Sigmoid colon (tissue), 7 donors: ENCODE data around the gene RABGAP1L. TPM values are rescaled to one million over a fixed set of nuclear protein-coding genes. Genes with fewer than 3 reads are reported as not detected.
"Not testable (repeated sequence)": the region's sequence is repeated elsewhere in the genome, so short reads cannot be mapped to it uniquely, and the experiment has no call there.

Source experiments
- DNase-seq: peaks from one replicate; pipeline ENCODE4 v3.0.0-alpha.2; 2019
- H3K27ac ChIP-seq, 4 donors: fragments of 200-600 bp; sonication (generic); one replicate each; pipeline ENCODE4 v1.5.1; 2016 to 2019; ENCODE audit warnings: mild to moderate bottlenecking in 1 of 4
- H3K27me3 ChIP-seq, 3 donors: fragments of 200-600 bp; sonication (generic); one replicate each; pipeline ENCODE4 v1.5.1; 2019; ENCODE audit warnings: mild to moderate bottlenecking in 1 of 3
- H3K36me3 ChIP-seq, 4 donors: fragments of 200-600 bp; sonication (generic); one replicate each; pipeline ENCODE4 v1.5.1; 2016 to 2019
- H3K4me1 ChIP-seq, 4 donors: fragments of 200-600 bp; sonication (generic); one replicate each; pipeline ENCODE4 v1.5.1; 2017 to 2019
- H3K4me3 ChIP-seq, 4 donors: fragments of 200-600 bp; sonication (generic); one replicate each; pipeline ENCODE4 v1.5.1; 2017 to 2019; ENCODE audit warnings: mild to moderate bottlenecking in 2 of 4, moderate library complexity in 1 of 4
- H3K9me3 ChIP-seq, 4 donors: fragments of 200-600 bp in 3 of 4; sonication (generic) in 3 of 4; one replicate each; pipeline versions ENCODE4 v1.5.1 to v1.6.1; 2013 to 2019
- CTCF ChIP-seq, 4 experiments: fragments of 450-650 bp in 3 of 4; fragments of 200-600 bp in 1 of 4; IDR thresholded peaks; one replicate each; pipeline ENCODE4 v1.5.1; 2016 to 2019; ENCODE audit warnings: antibody characterized with exemption in 4 of 4, mild to moderate bottlenecking in 3 of 4, moderate library complexity in 2 of 4
- EP300 ChIP-seq, 4 donors: sonication (generic); formaldehyde crosslinking; IDR thresholded peaks; one replicate each; pipeline ENCODE4 v1.6.1; 2017; ENCODE audit warnings: antibody characterized with exemption in 4 of 4
- POLR2A ChIP-seq, 2 donors: fragments of 450-650 bp; IDR thresholded peaks; one replicate each; pipeline ENCODE4 v1.6.1; 2016; ENCODE audit warnings: antibody characterized with exemption in 2 of 2, mild to moderate bottlenecking in 2 of 2, moderate library complexity in 2 of 2
- POLR2AphosphoS5 ChIP-seq, 4 donors: sonication (generic); formaldehyde crosslinking; IDR thresholded peaks; one replicate each; pipeline ENCODE4 v1.6.1; 2017; ENCODE audit warnings: antibody characterized with exemption in 4 of 4
- WGBS, 2 donors: extraction: QIAGEN DNeasy Blood & Tissue Kit; methylation state at CpG; one replicate each; pipeline ENCODE4 v1.1.7; 2013; 5-methylcytosine and 5-hydroxymethylcytosine counted together
- intact Hi-C: fragments of 100-400 bp; cut with DNase I; formaldehyde crosslinking; loops from one replicate; pipeline ENCODE4 v1.15.1; 2023
- polyA plus RNA-seq, 3 donors: library from polyadenylated mRNA; stranded (reverse); fragments of 200-250 nt; gene quantifications; one replicate each; pipeline ENCODE4 v1.2.3, GENCODE V29; 2013
- total RNA-seq, 4 donors: library from RNA; depleted of rRNA; stranded (reverse); fragments of >200 nt; gene quantifications; one replicate each; pipeline ENCODE4 v1.1.0, GENCODE V29; 2016
- donor health status: healthy with polysubstance abuse.
- donor health status: Bipolar disorder and iron deficiency.
- donor health status: healthy.

RABGAP1L gene
- total and polyA plus RNA-seq, 7 donors = 25.2 to 42.9 (median 35.4) TPM

GRCh38 chr1:174131032-174131638, 28.2 kb upstream of the RABGAP1L start:
- intact Hi-C loops = no loop called here
- H3K4me3 ChIP-seq = no peak overlapping the region
- no peaks in the 10 kb centered on the region for H3K36me3 ChIP-seq
- TF ChIP-seq POLR2A (IDR thresholded peaks at IDR 0.05) = no peak
- 81 to 82% methylated on average over 6 of the region's 6 CpGs for WGBS, 2 donors
- peaks cover 0 to 2% (median 0%) of the 10 kb centered on the region in 4 donors for H3K9me3 ChIP-seq
- no peaks in the 10 kb centered on the region for H3K4me1 ChIP-seq
- no peaks in the 10 kb centered on the region for H3K27me3 ChIP-seq
- H3K27ac ChIP-seq = no peak overlapping the region
- no peak for DNase-seq

- 78 to 93% methylated on average over 3 of the region's 3 CpGs for WGBS, 2 donors
- H3K27ac ChIP-seq = no peak overlapping the region
- H3K4me3 ChIP-seq = no peak overlapping the region
- no peaks in the 10 kb centered on the region for H3K4me1 ChIP-seq
- DNase-seq = no peak
- intact Hi-C loops = no loop called here
- H3K36me3 ChIP-seq = no peaks in the 10 kb centered on the region
- TF ChIP-seq CTCF (IDR thresholded peaks at IDR 0.05) = no peak
- no peak for TF ChIP-seq POLR2A (IDR thresholded peaks at IDR 0.05)
- TF ChIP-seq EP300 (IDR thresholded peaks at IDR 0.05) = no peak
- TF ChIP-seq POLR2AphosphoS5 (IDR thresholded peaks at IDR 0.05) = no peak
- no peaks in the 10 kb centered on the region for H3K27me3 ChIP-seq
- no peaks in the 10 kb centered on the region for H3K9me3 ChIP-seq
Measured at GRCh38 chr1:174134003-174134659, 25.2 kb upstream of the RABGAP1L start.

- no peak for DNase-seq
- Histone ChIP-seq H3K27ac (no peak overlapping the region), H3K4me3 (no peak overlapping the region), H3K27me3 (no peaks in the 10 kb centered on the region), H3K36me3 (no peaks in the 10 kb centered on the region), H3K4me1 (no peaks in the 10 kb centered on the region), H3K9me3 (no peaks in the 10 kb centered on the region)
- 16 to 54% methylated on average over 2 of the region's 2 CpGs for WGBS, 2 donors
- intact Hi-C loops = no loop called here
- no peak for TF ChIP-seq POLR2AphosphoS5 (IDR thresholded peaks at IDR 0.05)
- TF ChIP-seq EP300 (IDR thresholded peaks at IDR 0.05) = no peak
- TF ChIP-seq POLR2A (IDR thresholded peaks at IDR 0.05) = no peak
- no peak for TF ChIP-seq CTCF (IDR thresholded peaks at IDR 0.05)
Measured at GRCh38 chr1:174135211-174135610, 24.1 kb upstream of the RABGAP1L start.

GRCh38 chr1:174136714-174137113, 22.6 kb upstream of the RABGAP1L start:
- no peak overlapping the region for H3K4me3 ChIP-seq
- TF ChIP-seq POLR2AphosphoS5 (IDR thresholded peaks at IDR 0.05) (no peak), POLR2A (IDR thresholded peaks at IDR 0.05) (no peak), EP300 (IDR thresholded peaks at IDR 0.05) (no peak), CTCF (IDR thresholded peaks at IDR 0.05) (no peak)
- H3K9me3 ChIP-seq = no peaks in the 10 kb centered on the region
- no peaks in the 10 kb centered on the region for H3K36me3 ChIP-seq
- H3K27ac ChIP-seq = no peak overlapping the region
- WGBS, 2 donors = 85 to 87% methylated on average over 1 of the region's 1 CpG
- intact Hi-C loops = no loop called here
- H3K4me1 ChIP-seq = no peaks in the 10 kb centered on the region
- no peaks in the 10 kb centered on the region for H3K27me3 ChIP-seq
- no peak for DNase-seq

- TF ChIP-seq EP300 (IDR thresholded peaks at IDR 0.05) = no peak
- no peak for TF ChIP-seq POLR2AphosphoS5 (IDR thresholded peaks at IDR 0.05)
- no peak for TF ChIP-seq CTCF (IDR thresholded peaks at IDR 0.05)
- no peak for TF ChIP-seq POLR2A (IDR thresholded peaks at IDR 0.05)
- Histone ChIP-seq H3K4me3 (no peak overlapping the region), H3K4me1 (no peaks in the 10 kb centered on the region), H3K9me3 (peaks cover 0 to 5% (median 2%) of the 10 kb centered on the region in 4 donors), H3K27ac (no peak overlapping the region), H3K27me3 (no peaks in the 10 kb centered on the region), H3K36me3 (no peaks in the 10 kb centered on the region)
- intact Hi-C loops = no loop called here
- 92 to 93% methylated on average over 5 of the region's 5 CpGs for WGBS, 2 donors
- no peak for DNase-seq
Measured at GRCh38 chr1:174142836-174143235, 16.5 kb upstream of the RABGAP1L start.

- H3K4me1 ChIP-seq, H3K9me3 ChIP-seq, DNase-seq, H3K27ac ChIP-seq, H3K4me3 ChIP-seq, H3K27me3 ChIP-seq, intact Hi-C loops, H3K36me3 ChIP-seq: not testable (repeated sequence)
- 67 to 70% methylated on average over 12 of the region's 12 CpGs for WGBS, 2 donors
Measured at GRCh38 chr1:174143727-174144396, 15.5 kb upstream of the RABGAP1L start.

- H3K36me3 ChIP-seq, H3K9me3 ChIP-seq, H3K27me3 ChIP-seq, intact Hi-C loops, DNase-seq, H3K4me1 ChIP-seq, H3K27ac ChIP-seq, H3K4me3 ChIP-seq: not testable (repeated sequence)
- WGBS, 2 donors = 66 to 77% methylated on average over 3 of the region's 3 CpGs
Measured at GRCh38 chr1:174144397-174144783, 14.9 kb upstream of the RABGAP1L start.
